ENCODE measurements around the gene TUBE1.
"Not testable (repeated sequence)": the region's sequence is repeated elsewhere in the genome, so short reads cannot be mapped to it uniquely, and the experiment has no call there.

- TF ChIP-seq CREM (IDR thresholded peaks at IDR 0.05; ENCODE audit: low read depth); CEBPB (IDR thresholded peaks at IDR 0.05; ENCODE audit: borderline replicate concordance in 1 of 2, low read depth in 2 of 2, low read length in 2 of 2); NFYA (IDR thresholded peaks at IDR 0.05; ENCODE audit: borderline replicate concordance, low read depth, low read length); CTCF (IDR thresholded peaks at IDR 0.05 in 2 of 3, conservative IDR thresholded peaks at IDR 0.05 in 1 of 3; ENCODE audit: control insufficient read depth in 2 of 3, extremely low read depth in 1 of 3, insufficient read depth in 1 of 3, low read depth in 3 of 3, low read length in 3 of 3); MXI1 (IDR thresholded peaks at IDR 0.05; ENCODE audit: low read depth, low read length); EZH2 (IDR thresholded peaks at IDR 0.05; ENCODE audit: borderline replicate concordance, control insufficient read depth, low read depth, low read length); RFX5 (IDR thresholded peaks at IDR 0.05; ENCODE audit: low read depth, low read length): not testable (repeated sequence)
These were observed 18.7 kb upstream of the TUBE1 start for GRCh38 chr6:112106026-112106425.

Measured in GM12878 (cell line).